ENCODE measurements around the gene KRT33B.

DNA sequence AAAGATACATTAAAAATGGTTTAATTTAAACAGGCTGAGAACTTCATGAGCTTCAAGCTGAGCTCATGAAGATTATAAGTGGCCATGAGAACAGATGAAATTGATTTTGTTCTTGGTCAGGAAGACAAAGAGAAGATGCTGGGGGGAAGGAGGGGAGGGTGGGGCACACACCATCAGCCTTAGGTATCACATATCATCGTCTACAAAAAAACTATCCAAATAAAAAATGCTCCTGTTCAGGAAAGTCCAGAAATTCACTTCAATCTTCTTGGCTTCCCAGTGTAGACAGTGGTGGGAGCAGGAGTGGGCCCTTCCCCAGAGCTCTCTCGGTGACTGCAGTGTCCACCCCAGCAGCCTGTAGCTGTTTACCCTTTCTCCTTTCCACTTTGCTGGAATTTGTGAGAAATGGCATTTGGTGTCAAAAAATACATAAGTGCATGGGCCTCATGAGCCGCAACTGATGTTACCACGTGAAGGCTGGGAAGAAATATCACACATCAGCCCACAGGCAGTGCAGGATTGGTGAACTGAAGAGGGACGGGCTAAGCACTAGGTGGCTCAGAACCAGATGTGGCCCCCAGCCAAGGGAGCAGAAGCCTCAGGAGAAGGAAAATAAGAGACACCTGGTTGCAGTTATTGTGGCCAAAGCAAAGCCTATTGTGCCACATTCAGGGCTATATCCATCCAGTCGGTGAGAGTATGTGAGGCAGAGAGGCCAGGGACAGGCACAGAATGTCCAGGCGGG is 48.7 kb upstream of the KRT33B start:
- TF ChIP-seq, protein P1, sequence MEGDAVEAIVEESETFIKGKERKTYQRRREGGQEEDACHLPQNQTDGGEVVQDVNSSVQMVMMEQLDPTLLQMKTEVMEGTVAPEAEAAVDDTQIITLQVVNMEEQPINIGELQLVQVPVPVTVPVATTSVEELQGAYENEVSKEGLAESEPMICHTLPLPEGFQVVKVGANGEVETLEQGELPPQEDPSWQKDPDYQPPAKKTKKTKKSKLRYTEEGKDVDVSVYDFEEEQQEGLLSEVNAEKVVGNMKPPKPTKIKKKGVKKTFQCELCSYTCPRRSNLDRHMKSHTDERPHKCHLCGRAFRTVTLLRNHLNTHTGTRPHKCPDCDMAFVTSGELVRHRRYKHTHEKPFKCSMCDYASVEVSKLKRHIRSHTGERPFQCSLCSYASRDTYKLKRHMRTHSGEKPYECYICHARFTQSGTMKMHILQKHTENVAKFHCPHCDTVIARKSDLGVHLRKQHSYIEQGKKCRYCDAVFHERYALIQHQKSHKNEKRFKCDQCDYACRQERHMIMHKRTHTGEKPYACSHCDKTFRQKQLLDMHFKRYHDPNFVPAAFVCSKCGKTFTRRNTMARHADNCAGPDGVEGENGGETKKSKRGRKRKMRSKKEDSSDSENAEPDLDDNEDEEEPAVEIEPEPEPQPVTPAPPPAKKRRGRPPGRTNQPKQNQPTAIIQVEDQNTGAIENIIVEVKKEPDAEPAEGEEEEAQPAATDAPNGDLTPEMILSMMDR (IDR thresholded peaks at IDR 0.05) = no peak
- TF ChIP-seq POLR2A (IDR thresholded peaks at IDR 0.05) = no peak

Measured in lower leg skin (tissue), 3 donors.